ENCODE data around the gene MSH3. TPM values are rescaled to one million over a fixed set of nuclear protein-coding genes. Genes with fewer than 3 reads are reported as not detected.
A peak's percentile ranks its signal among the peaks of the same experiment; 100 is the strongest.
"Not testable (repeated sequence)": the region's sequence is repeated elsewhere in the genome, so short reads cannot be mapped to it uniquely, and the experiment has no call there.

MSH3 gene
- total RNA-seq, 1 donor: 5.9 TPM

GRCh38 chr5:80655231-80655774 lies 851 bp downstream of the MSH3 start:
- DNase-seq (ENCODE audit: low read depth in 2 of 3, low spot score in 2 of 3): peak in 1 of 3 donors; percentile 7

GRCh38 chr5:80656425-80656824 lies 2.0 kb downstream of the MSH3 start:
- no peak for DNase-seq (ENCODE audit: low read depth in 2 of 3, low spot score in 2 of 3)

GRCh38 chr5:80659106-80659505 lies 4.7 kb downstream of the MSH3 start:
- DNase-seq (ENCODE audit: low read depth in 2 of 3, low spot score in 2 of 3): no peak

- DNase-seq (ENCODE audit: low read depth in 2 of 3, low spot score in 2 of 3): not testable (repeated sequence)
Measured at GRCh38 chr5:80660661-80661060, 6.2 kb downstream of the MSH3 start.

- no peak for DNase-seq (ENCODE audit: low read depth in 2 of 3, low spot score in 2 of 3)
Measured at GRCh38 chr5:80662108-80662507, 7.7 kb downstream of the MSH3 start.

- no peak for DNase-seq (ENCODE audit: low read depth in 2 of 3, low spot score in 2 of 3)
Measured at GRCh38 chr5:80665057-80665456, 10.6 kb downstream of the MSH3 start.

GRCh38 chr5:80667384-80667783 lies 12.9 kb downstream of the MSH3 start:
- no peak for DNase-seq (ENCODE audit: low read depth in 2 of 3, low spot score in 2 of 3)

- DNase-seq (ENCODE audit: low read depth in 2 of 3, low spot score in 2 of 3): no peak
Measured at GRCh38 chr5:80668016-80668969, 13.8 kb downstream of the MSH3 start.

GRCh38 chr5:80672140-80672736 lies 17.8 kb downstream of the MSH3 start:
- peak in 2 of 3 donors; percentile 57 to 84 for DNase-seq (ENCODE audit: low read depth in 2 of 3, low spot score in 2 of 3)

- DNase-seq (ENCODE audit: low read depth in 2 of 3, low spot score in 2 of 3): no peak
Measured at GRCh38 chr5:80676706-80677105, 22.3 kb downstream of the MSH3 start.

- peak in 2 of 3 donors; percentile 11 to 66 for DNase-seq (ENCODE audit: low read depth in 2 of 3, low spot score in 2 of 3)
Measured at GRCh38 chr5:80686757-80687156, 32.3 kb downstream of the MSH3 start.

GRCh38 chr5:80688648-80689420 lies 34.4 kb downstream of the MSH3 start:
- no peak for DNase-seq (ENCODE audit: low read depth in 2 of 3, low spot score in 2 of 3)

- DNase-seq (ENCODE audit: low read depth in 2 of 3, low spot score in 2 of 3): no peak
Measured at GRCh38 chr5:80689627-80690026, 35.2 kb downstream of the MSH3 start.

GRCh38 chr5:80695666-80696065 lies 41.2 kb downstream of the MSH3 start:
- DNase-seq (ENCODE audit: low read depth in 2 of 3, low spot score in 2 of 3): no peak

- no peak for DNase-seq (ENCODE audit: low read depth in 2 of 3, low spot score in 2 of 3)
Measured at GRCh38 chr5:80696450-80696849, 42.0 kb downstream of the MSH3 start.

- DNase-seq (ENCODE audit: low read depth in 2 of 3, low spot score in 2 of 3): no peak
Measured at GRCh38 chr5:80697100-80697499, 42.6 kb downstream of the MSH3 start.

GRCh38 chr5:80698369-80698768 lies 43.9 kb downstream of the MSH3 start:
- no peak for DNase-seq (ENCODE audit: low read depth in 2 of 3, low spot score in 2 of 3)

- no peak for DNase-seq (ENCODE audit: low read depth in 2 of 3, low spot score in 2 of 3)
Measured at GRCh38 chr5:80701597-80701996, 47.1 kb downstream of the MSH3 start.

- DNase-seq (ENCODE audit: low read depth in 2 of 3, low spot score in 2 of 3): no peak
Measured at GRCh38 chr5:80703291-80703690, 48.8 kb downstream of the MSH3 start.

- no peak for DNase-seq (ENCODE audit: low read depth in 2 of 3, low spot score in 2 of 3)
Measured at GRCh38 chr5:80703747-80704146, 49.3 kb downstream of the MSH3 start.

- DNase-seq (ENCODE audit: low read depth in 2 of 3, low spot score in 2 of 3): no peak
Measured at GRCh38 chr5:80704221-80704620, 49.8 kb downstream of the MSH3 start.

All from hematopoietic multipotent progenitor cell (in vitro differentiated cells).